Activated naive CD8-positive, alpha-beta T cell (primary cell): Measurements from ENCODE around the gene TMEM202.
A peak's percentile ranks its signal among the peaks of the same experiment; 100 is the strongest.
"Not testable (repeated sequence)": the region's sequence is repeated elsewhere in the genome, so short reads cannot be mapped to it uniquely, and the experiment has no call there.

Experiments used
- H3K27ac Mint-ChIP-seq: one replicate; pipeline ENCODE4 v1.8.0; 2021; ENCODE audit warnings: mixed read lengths
- H3K27me3 Mint-ChIP-seq: one replicate; pipeline ENCODE4 v1.8.0; 2021; ENCODE audit warnings: mixed read lengths
- H3K36me3 Mint-ChIP-seq: one replicate; pipeline ENCODE4 v1.8.0; 2021; ENCODE audit warnings: mixed read lengths
- H3K4me1 Mint-ChIP-seq: one replicate; pipeline ENCODE4 v1.8.0; 2021; ENCODE audit warnings: low read depth, mixed read lengths
- H3K4me3 Mint-ChIP-seq: one replicate; pipeline ENCODE4 v1.8.0; 2021; ENCODE audit warnings: mild to moderate bottlenecking, mixed read lengths
- H3K9me3 Mint-ChIP-seq: one replicate; pipeline ENCODE4 v1.8.0; 2021; ENCODE audit warnings: low read depth, mixed read lengths

TMEM202 gene, protein sequence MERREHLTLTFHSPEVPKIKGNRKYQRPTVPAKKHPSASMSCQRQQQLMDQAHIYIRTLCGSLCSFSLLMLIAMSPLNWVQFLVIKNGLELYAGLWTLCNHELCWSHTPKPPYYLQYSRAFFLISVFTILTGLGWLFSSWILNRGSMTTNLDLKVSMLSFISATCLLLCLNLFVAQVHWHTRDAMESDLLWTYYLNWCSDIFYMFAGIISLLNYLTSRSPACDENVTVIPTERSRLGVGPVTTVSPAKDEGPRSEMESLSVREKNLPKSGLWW

DNA sequence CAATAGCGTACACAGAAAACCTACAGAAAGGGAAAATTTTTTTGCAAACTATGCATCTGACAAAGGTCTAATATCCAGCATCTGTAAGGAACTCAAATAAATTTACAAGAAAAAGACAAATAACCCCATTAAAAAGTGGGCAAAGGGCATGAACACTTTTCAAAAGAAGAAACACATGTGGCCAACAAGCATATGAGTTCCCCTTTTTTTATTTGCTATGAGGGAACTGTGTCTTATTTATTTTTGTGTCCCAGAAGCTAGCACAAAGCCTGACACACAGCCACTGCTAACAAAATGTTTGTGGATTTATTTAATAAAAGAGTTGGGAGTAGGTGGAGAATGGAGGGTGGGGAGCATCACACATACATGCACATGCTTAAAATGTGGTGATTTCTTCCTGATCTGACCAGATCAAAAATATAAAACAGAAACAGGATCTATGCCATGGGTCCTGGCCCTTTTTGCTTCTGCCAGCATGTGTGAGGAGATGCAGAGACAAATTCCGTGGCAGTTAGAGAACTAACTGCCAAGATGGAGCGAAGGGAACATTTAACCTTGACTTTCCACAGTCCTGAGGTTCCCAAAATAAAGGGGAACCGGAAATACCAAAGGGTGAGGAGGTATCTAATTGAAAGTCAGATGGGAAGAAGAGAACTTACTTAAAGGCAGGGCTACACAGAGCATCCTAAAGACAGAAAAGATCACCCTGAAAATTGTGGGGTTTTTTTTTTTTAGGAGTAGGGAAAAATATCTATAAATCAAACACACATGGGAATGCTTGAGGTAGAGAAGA, at the start of gene TMEM202:
Gene TMEM202 (plus strand): TSS at position 510 of the 793 bp plus-strand sequence. CDS start 22 bp downstream, at position 532.
- Mint-ChIP-seq H3K36me3 (no peaks in the 10 kb centered on the region), H3K27me3 (peaks cover 11% of the 10 kb centered on the region), H3K9me3 (no peaks in the 10 kb centered on the region), H3K27ac (no peak within 1 kb of the TSS), H3K4me3 (no peak within 1 kb of the TSS), H3K4me1 (no peaks in the 10 kb centered on the region)

DNA sequence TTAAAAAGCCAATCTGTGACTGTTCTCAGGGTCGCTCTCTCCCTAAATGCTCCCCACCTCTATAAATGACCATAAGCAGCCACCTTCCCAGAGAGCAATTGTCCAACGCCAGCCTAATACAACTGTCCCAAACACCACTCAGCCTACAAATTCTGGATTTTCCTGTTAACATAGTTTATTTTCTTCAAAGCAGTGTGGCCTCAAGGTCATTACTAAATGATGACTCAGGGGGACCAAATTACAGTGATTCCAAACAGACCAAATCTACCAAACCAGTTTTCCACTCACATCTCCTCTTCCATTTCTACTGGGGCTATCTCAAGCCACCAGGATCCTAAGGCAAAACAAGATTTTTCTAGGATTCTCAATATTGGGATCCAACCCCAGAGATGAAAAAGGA, 44.8 kb upstream of the TMEM202 start:
- Mint-ChIP-seq H3K4me3 (no peak overlapping the region), H3K4me1 (no peaks in the 10 kb centered on the region), H3K27ac (no peak overlapping the region), H3K36me3 (peaks cover 12% of the 10 kb centered on the region), H3K27me3 (no peaks in the 10 kb centered on the region), H3K9me3 (no peaks in the 10 kb centered on the region)

DNA sequence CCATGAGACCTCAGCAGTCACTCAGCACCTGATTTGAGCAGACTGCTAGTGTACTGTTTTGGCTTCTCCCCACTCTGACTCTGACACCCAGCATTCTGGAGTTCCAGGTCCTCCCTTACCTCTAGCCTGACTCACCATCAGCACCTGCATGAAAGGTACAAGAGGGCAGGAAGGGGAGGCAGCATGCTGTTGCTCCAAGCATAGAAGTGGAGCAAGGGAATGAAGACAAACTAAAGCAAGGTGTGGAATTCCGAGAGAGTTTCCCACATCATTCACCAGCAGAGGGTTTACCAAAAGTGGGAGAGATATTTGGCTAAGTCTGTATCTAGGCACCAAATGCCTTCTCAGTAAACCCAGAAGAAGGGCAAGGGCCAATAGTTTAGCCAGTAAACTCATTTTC, 43.6 kb upstream of the TMEM202 start:
- H3K27me3 Mint-ChIP-seq, result no peaks in the 10 kb centered on the region
- H3K27ac Mint-ChIP-seq, result no peak overlapping the region
- H3K9me3 Mint-ChIP-seq, result no peaks in the 10 kb centered on the region
- H3K36me3 Mint-ChIP-seq, result peaks cover 5% of the 10 kb centered on the region
- H3K4me1 Mint-ChIP-seq, result peaks cover 6% of the 10 kb centered on the region
- no peak overlapping the region for H3K4me3 Mint-ChIP-seq

DNA sequence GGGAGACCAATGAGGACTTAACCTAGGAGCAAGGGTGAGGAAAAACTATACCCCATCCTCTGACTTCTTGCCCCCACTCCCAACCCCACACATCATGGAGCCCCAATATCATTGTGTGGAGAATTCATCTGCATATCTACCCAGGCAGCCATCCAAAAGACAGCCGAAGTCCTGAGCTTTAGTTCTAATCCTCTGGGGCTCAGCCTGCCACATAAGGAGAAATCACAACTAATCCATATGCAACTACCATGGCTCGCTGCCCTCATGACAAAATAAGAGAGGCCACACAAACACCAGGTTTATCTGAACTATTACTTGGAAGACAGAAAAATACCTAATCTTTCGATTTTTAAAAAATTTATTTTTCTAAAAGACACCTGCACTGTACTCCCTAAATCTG, 40.0 kb upstream of the TMEM202 start:
- Mint-ChIP-seq H3K27me3 (no peaks in the 10 kb centered on the region), H3K27ac (no peak overlapping the region), H3K4me3 (no peak overlapping the region), H3K4me1 (peaks cover 6% of the 10 kb centered on the region), H3K9me3 (no peaks in the 10 kb centered on the region), H3K36me3 (peaks cover 2% of the 10 kb centered on the region)

DNA sequence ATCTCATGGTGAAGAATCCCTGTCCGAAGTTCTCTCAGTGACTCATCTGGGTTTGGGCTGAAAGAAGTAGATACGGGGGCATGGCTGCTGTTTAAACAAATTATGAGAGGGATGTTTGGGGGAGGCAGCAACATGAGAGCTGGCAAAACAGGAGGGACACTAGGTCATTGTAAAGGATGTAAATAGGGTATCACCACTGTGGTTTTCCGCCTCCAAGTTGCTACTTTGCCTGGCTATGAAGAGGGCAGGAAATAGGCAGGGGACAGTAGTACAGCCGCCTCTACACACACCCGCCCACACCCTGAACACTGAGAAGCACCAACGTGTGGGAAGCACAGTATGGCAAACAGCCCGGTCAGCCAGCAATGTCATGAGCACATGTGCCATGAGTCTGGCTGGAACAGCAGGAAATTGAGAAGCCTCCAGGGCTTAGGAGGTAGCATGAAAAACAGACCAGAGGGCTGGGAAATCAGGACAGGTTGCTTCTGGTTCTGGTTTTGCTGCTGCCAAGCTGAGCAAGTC, 39.4 kb upstream of the TMEM202 start:
- no peaks in the 10 kb centered on the region for H3K27me3 Mint-ChIP-seq
- H3K36me3 Mint-ChIP-seq, result peaks cover 2% of the 10 kb centered on the region
- no peak overlapping the region for H3K27ac Mint-ChIP-seq
- no peak overlapping the region for H3K4me3 Mint-ChIP-seq
- no peaks in the 10 kb centered on the region for H3K9me3 Mint-ChIP-seq
- peaks cover 7% of the 10 kb centered on the region for H3K4me1 Mint-ChIP-seq

DNA sequence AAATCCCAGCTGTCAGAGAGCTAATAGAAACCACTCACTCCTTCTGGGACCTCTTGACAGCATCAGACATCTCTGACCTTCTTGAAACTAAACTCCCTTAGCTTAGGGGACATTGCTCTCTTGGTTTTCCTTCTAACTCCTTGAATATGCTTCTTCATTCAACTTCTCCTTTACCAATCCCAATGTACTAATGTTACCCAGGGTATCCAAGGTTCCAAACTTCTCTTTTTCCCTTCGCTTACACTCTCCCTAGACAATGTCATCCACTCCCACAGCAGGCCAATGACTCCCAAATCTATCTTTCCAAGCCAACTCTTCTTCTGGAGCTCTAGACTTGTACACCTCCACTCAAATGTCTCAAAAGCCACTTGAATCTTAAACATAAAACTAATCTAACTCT, 36.9 kb upstream of the TMEM202 start:
- Mint-ChIP-seq H3K27ac (no peak overlapping the region), H3K36me3 (no peaks in the 10 kb centered on the region), H3K27me3 (no peaks in the 10 kb centered on the region), H3K4me3 (no peak overlapping the region), H3K9me3 (no peaks in the 10 kb centered on the region), H3K4me1 (peaks cover 16% of the 10 kb centered on the region)

DNA sequence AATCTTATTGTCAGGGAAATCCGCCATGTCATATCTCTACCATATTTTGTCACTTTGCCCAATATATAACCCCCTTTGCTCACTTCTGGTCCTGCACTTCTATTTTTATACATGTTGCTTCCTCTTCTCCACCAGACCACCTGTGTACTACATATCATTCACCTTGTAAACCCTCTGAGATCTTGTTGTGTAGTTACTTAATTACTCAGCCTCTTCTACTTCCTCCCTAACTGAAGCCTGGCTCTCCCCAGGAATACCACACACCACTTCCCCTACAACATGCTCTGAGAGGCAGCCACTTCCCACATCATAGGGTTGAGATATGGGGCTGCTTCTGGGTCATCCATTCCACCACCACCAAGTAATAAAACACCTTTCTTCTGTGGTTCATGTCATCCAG, 32.3 kb upstream of the TMEM202 start:
- Mint-ChIP-seq H3K4me1 (peaks cover 42% of the 10 kb centered on the region), H3K9me3 (no peaks in the 10 kb centered on the region), H3K4me3 (no peak overlapping the region), H3K36me3 (peaks cover 7% of the 10 kb centered on the region), H3K27ac (peak overlapping the region; percentile 29), H3K27me3 (no peaks in the 10 kb centered on the region)

DNA sequence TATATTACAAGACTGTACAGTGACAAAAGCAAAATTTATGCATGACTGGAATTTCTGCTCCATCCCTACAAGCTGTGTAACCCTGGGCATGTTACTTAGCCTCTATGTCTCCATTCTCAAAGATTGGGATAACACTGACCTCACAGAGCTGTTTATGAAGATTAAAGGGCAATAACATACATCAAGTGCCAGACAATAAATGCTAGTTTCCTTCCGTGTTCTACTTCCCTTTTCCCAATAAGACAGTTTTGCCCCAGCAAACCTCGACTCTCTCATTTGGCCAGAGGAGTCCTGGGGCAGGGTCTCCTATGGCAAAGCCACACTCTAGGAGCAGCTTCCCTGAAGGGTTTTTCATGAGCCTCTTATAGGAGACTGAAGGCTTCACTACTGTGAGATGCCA, 29.8 kb upstream of the TMEM202 start:
- peaks cover 7% of the 10 kb centered on the region for H3K36me3 Mint-ChIP-seq
- H3K4me3 Mint-ChIP-seq, result no peak overlapping the region
- H3K9me3 Mint-ChIP-seq, result no peaks in the 10 kb centered on the region
- peaks cover 55% of the 10 kb centered on the region for H3K4me1 Mint-ChIP-seq
- H3K27ac Mint-ChIP-seq, result no peak overlapping the region
- no peaks in the 10 kb centered on the region for H3K27me3 Mint-ChIP-seq

DNA sequence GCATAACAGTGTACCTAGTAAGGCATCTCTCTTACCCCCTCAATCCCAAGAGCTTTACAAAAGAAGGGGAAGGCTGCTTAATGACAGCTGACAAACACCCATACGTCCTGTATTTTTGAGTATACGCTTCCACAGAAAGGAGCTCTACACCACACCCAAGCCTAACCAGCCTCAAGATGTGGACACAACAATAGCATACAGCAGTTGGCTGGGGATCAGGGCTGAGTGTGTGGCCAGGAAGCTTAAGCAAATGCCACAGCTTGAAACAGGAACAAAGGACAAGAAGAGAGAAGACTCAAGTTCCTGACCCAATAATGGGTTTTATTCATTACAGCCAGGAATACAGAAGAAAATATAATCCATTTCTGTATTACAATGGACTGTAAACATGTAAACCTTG, 29.2 kb upstream of the TMEM202 start:
- Mint-ChIP-seq H3K27me3 (no peaks in the 10 kb centered on the region), H3K4me1 (peaks cover 57% of the 10 kb centered on the region), H3K27ac (no peak overlapping the region), H3K4me3 (no peak overlapping the region), H3K36me3 (peaks cover 7% of the 10 kb centered on the region), H3K9me3 (no peaks in the 10 kb centered on the region)

DNA sequence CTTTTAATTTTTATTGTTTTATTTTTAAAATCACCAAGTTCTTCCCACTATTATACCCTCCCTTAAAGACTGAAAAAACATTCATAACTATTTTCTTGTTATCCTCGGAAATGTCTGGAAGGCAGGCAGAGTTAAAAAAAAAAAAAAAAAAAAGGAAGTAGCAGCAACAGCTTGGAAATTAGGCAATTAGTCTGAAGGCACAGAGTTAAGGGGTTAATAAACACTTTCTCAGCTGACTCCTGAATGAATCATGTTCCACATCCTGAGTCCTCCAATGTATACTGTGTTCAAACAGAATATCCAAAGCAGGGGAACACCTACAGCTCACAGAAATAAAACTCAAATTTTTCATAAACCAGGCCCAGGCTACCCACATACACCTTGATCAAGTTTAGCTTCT, 28.1 kb upstream of the TMEM202 start:
- no peaks in the 10 kb centered on the region for H3K9me3 Mint-ChIP-seq
- no peaks in the 10 kb centered on the region for H3K27me3 Mint-ChIP-seq
- H3K36me3 Mint-ChIP-seq, result peaks cover 7% of the 10 kb centered on the region
- H3K4me3 Mint-ChIP-seq, result no peak overlapping the region
- no peak overlapping the region for H3K27ac Mint-ChIP-seq
- peaks cover 67% of the 10 kb centered on the region for H3K4me1 Mint-ChIP-seq

DNA sequence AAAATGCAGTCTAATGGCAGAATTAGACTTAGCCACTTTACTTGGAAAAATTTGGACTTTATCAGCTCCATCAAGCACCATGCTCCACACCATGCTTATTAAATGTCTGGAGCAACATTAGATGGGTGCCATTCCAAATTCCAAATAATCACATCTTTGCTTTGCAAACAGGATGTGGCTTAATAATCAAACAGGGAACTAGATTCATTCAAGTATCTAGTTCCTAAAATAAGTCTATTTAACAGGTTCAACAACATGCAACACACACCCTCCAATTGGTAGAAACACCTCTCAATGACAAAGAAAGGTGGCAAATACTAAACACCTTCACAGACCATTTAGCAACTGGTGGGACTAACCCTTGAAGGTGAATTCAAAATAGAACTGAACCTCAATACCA, 25.7 kb upstream of the TMEM202 start:
- Mint-ChIP-seq H3K4me3 (no peak overlapping the region), H3K27ac (no peak overlapping the region), H3K27me3 (no peaks in the 10 kb centered on the region), H3K4me1 (peaks cover 62% of the 10 kb centered on the region), H3K9me3 (no peaks in the 10 kb centered on the region), H3K36me3 (peaks cover 4% of the 10 kb centered on the region)

DNA sequence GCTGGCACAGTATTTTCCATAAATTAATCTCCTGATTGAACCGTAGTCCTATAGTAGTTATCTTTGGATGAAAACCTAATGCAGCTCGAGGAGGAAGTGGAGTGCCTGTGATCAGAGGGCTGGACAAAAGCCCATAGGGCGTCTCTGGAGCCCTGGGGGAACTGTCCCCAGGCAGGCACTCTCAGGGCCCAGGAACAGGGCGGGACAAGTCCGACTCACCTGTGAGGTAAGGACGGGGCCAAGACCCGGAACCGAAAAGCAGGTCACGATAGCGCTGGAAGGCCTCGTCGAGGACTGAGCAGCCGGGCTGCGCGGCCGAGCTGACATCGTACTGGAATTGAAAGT, 22.6 kb upstream of the TMEM202 start:
- no peaks in the 10 kb centered on the region for H3K36me3 Mint-ChIP-seq
- H3K27ac Mint-ChIP-seq, result peak overlapping the region; percentile 99
- no peaks in the 10 kb centered on the region for H3K27me3 Mint-ChIP-seq
- peaks cover 53% of the 10 kb centered on the region for H3K4me1 Mint-ChIP-seq
- H3K9me3 Mint-ChIP-seq, result no peaks in the 10 kb centered on the region
- peak overlapping the region; percentile 100 for H3K4me3 Mint-ChIP-seq

DNA sequence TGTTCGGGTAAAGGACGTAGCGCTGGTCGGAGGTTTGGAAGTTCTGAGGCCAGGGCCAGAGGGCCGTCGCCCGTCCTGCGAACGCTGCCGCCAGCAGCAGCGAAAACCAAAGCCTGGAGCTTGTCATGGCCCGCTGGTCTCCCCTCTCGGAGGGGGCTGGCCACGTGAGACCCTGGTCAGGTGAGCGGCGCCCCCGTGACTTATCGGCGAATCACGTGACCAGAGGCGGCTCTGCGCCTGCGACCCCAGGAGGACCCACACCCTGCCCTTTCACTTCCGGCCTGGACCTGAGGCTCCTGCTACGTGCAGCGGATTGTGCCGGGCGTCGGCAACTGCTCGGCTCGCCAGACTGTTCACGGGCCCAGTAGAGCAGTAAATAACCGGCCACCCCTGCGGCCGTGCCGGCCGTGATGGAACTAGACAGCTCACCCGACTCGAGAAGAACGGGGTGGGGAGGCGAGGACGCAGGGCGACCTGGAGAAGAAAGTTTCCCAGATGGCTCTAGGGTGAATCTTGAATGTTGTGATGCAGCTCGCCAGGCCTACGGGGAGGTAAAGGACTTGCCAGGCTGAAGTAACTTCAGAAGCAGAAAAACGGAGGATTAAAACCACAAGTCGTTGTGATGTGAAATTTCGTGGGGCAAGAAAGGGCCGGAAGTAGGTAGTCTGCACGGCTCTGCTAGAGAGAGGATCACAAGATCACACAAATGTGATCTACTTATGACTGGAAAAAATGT, 22.1 kb upstream of the TMEM202 start, which contains the start of gene HEXA:
Gene HEXA (minus strand): TSS at position 169 of the 736 bp plus-strand sequence. CDS start 42 bp downstream, at position 127.
- peaks cover 49% of the 10 kb centered on the region for H3K4me1 Mint-ChIP-seq
- H3K36me3 Mint-ChIP-seq, result no peaks in the 10 kb centered on the region
- no peaks in the 10 kb centered on the region for H3K27me3 Mint-ChIP-seq
- H3K27ac Mint-ChIP-seq, result peak within 1 kb of the TSS; percentile 99
- H3K4me3 Mint-ChIP-seq, result peak within 1 kb of the TSS; percentile 100
- no peaks in the 10 kb centered on the region for H3K9me3 Mint-ChIP-seq

DNA sequence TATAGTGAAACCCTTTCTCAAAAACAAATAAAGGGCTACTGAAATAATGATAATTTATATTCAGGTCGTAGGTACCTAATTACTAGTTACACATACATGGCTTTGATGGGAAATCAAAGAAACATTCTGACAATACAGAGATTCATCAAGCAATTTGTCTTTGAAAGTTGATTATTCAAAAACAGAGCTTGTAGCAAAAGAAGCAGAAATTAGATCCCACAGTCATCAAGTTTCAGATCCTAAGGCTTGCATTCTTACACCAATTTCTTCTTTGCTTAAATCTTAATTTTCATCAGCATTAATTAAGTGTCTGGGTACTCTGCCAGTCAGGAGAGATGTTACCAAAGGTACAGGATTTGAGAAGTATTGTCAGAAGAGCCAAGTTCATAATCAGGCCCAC, 20.8 kb upstream of the TMEM202 start:
- no peaks in the 10 kb centered on the region for H3K9me3 Mint-ChIP-seq
- peak overlapping the region; percentile 33 for H3K4me3 Mint-ChIP-seq
- H3K36me3 Mint-ChIP-seq, result no peaks in the 10 kb centered on the region
- H3K27ac Mint-ChIP-seq, result peak overlapping the region; percentile 18
- H3K27me3 Mint-ChIP-seq, result no peaks in the 10 kb centered on the region
- H3K4me1 Mint-ChIP-seq, result peaks cover 48% of the 10 kb centered on the region

DNA sequence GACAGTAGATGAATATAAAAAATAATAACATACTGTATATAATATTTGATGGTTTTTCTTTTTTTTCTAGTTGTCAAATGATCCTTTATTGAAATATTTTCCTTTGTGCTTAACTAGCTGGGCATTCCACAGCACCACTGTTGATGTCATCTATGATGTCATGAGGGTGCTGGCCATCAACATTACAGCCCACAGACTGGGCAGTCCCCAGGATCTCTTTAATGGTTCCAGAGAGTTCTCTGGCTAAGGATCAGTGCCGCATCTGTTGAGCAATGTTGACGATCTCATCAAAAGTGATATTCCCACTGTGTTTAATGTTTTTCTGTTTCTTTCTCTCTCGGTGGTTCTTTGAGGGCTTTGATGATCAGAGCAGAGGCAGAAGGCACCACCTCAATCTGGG, 19.0 kb upstream of the TMEM202 start:
- peaks cover 33% of the 10 kb centered on the region for H3K4me1 Mint-ChIP-seq
- H3K27ac Mint-ChIP-seq, result not testable (repeated sequence)

More for the DNA sequence above, 19.0 kb upstream of the TMEM202 start:
- not testable (repeated sequence) for H3K36me3 Mint-ChIP-seq, H3K4me3 Mint-ChIP-seq, H3K9me3 Mint-ChIP-seq, H3K27me3 Mint-ChIP-seq
